ENCODE data around the gene NSMCE1. TPM values are rescaled to one million over a fixed set of nuclear protein-coding genes. Genes with fewer than 3 reads are reported as not detected.

The NSMCE1 gene
- total RNA-seq, 1 donor: 29.5 TPM

DNA sequence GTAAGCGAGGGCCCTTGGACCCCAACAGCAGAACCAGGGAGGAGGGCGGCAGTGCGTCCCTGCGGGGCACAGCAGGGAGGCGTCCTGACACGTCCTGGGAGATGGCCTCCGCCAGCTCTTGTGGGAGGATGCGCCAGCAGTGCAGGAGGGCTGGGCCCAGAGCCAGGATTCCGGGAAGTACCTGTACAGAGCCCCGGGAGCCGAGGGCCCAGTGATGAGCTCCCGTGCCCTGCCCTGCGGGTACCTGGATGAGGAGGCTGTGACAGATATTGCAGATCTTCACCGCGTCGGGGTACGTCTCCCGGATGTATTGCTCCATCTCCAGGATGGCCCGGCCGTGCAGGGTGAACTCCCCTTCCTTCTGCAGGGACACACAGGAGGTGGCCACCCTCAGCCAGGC is 42.1 kb downstream of the NSMCE1 start:
- Histone ChIP-seq H3K27me3 (ENCODE audit: insufficient read depth, low read length) (no peaks in the 10 kb centered on the region), H3K4me1 (ENCODE audit: insufficient read depth, low read length) (peaks cover 45% of the 10 kb centered on the region), H3K9me3 (ENCODE audit: low read depth, low read length) (no peaks in the 10 kb centered on the region), H3K4me3 (ENCODE audit: low read length) (no peak overlapping the region)

DNA sequence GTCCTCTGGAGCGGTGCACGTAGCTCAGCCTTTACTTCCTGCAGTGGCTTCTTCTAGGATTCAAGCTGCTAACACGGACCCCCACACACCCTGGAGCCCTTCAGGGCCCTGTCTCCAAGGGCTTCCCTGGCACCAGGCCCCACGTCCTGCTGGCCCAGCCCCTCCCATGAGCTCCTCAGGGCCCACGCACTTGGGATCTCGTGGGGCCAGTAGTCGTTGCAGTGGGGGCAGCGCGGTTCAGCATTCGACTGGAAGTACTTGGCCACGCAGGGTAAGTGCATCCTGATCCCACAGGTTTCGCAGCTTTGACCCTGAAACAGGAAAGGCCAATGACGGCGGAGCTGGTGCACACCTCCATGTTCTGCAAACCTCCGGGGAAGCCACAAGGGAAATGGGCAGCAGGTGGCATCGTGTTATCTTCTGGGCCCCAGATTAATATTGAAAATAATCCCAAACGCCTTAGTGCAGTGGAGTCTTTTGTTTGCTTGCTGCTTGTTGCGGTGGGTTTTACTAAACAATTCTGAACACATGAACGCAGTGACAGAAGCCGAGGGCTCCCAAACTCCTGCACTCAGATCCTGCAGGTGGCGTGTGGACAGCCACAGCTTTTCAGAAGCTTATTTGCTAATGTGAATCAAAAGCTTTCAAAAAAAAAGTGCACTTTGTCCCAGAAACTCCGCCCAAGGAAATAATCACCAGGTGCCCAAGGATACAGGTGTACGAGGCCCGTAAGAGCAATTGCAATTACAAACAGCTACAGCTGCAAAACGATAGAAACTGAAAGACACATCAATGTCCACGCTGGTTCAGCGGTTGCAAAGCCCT is 42.8 kb downstream of the NSMCE1 start:
- H3K4me1 ChIP-seq (ENCODE audit: insufficient read depth, low read length): peaks cover 38% of the 10 kb centered on the region
- no peaks in the 10 kb centered on the region for H3K9me3 ChIP-seq (ENCODE audit: low read depth, low read length)
- H3K27me3 ChIP-seq (ENCODE audit: insufficient read depth, low read length): no peaks in the 10 kb centered on the region
- no peak overlapping the region for H3K4me3 ChIP-seq (ENCODE audit: low read length)

DNA sequence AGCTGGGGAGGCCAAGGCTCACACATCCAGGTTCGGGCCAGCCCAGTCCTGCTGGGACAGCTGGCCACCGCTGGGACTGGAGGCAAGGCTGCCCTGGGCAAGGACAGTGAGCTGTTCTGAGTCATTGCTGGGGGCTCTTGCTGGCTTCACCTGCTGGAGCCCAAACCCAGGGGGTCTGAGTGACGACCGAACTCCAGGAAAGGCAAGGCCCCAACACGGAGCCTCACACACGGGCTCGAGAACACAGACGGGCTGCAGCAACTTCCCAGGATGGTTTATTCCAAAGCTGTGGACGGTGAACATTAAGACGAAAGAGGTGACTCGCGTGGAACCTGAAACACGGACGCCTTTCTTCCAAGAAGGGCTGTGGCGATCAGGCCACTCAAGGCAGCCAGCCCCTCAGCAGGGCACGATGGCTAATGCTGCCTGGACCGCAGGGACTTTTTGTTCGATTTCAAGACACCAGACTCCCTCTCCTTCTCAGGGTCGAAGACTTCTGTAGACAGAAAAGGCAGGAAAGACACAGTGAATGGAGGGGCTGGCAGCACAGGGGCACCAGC is 43.8 kb downstream of the NSMCE1 start:
- H3K4me1 ChIP-seq (ENCODE audit: insufficient read depth, low read length): peaks cover 29% of the 10 kb centered on the region
- no peaks in the 10 kb centered on the region for H3K27me3 ChIP-seq (ENCODE audit: insufficient read depth, low read length)
- H3K9me3 ChIP-seq (ENCODE audit: low read depth, low read length): no peaks in the 10 kb centered on the region
- no peak overlapping the region for H3K4me3 ChIP-seq (ENCODE audit: low read length)

DNA sequence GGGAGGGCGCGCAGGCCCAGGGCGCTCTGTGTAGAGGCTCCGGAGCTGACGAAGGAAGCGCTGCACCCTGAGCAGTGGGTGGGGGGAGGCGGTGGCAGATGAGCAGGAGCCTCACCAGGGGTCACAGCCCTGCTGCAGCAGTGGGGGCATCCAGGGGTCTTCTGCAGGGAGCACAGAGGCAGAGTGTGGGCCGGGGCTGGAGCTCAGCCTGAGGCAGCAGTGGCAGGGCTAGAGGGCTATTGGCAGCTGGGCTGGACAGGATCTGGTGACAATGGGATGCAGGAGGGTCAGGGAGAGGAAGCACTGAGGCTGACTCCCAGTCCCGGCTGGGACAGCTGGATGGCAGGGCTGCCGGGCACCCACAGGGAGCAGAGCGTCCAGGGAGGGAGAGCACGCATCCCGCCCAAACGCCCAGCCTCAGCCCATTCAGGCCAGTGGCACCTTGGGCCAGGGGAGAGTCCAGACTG is 44.3 kb downstream of the NSMCE1 start:
- Histone ChIP-seq H3K4me3 (ENCODE audit: low read length) (no peak overlapping the region), H3K9me3 (ENCODE audit: low read depth, low read length) (no peaks in the 10 kb centered on the region), H3K27me3 (ENCODE audit: insufficient read depth, low read length) (no peaks in the 10 kb centered on the region), H3K4me1 (ENCODE audit: insufficient read depth, low read length) (peaks cover 24% of the 10 kb centered on the region)

DNA sequence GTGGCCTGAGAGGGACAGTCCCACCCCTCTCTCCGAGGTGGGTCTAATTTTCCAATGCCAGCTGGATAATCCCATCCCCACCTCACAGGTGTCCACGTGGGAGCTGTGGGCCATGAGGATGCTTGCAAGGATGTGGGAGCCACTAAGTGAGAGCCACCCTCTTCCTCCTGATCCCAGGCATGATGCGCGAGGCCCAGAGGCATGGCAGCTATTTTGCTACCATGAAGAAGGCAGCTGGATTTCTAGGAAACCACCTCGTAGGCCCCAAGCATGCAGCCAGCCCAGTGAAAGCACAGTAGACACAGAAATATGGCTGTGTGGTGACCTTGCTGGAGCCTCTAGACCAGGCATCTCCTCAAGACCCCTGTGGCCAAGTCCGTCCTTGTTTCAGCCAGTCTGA is 44.9 kb downstream of the NSMCE1 start:
- H3K27me3 ChIP-seq (ENCODE audit: insufficient read depth, low read length): no peaks in the 10 kb centered on the region
- peaks cover 19% of the 10 kb centered on the region for H3K4me1 ChIP-seq (ENCODE audit: insufficient read depth, low read length)
- no peak overlapping the region for H3K4me3 ChIP-seq (ENCODE audit: low read length)
- H3K9me3 ChIP-seq (ENCODE audit: low read depth, low read length): no peaks in the 10 kb centered on the region

DNA sequence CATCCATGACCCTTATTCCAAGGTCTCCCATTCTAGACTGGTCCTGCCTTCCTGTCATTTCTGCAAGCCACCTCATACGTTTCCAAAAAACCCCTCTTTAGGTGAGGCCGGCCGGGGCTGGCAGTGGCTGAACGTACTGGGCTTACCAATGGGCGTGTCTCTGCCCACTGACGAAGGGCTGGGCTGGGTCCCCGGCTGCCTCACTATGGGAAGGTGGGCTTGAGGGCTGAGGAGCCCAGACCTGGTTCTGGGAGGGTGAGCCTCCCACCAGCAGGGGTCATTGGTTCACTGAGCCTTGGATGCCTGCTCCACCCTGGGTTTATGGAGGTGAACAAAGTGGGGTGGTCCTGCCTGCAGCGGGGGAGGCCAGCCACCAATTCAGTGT is 45.4 kb downstream of the NSMCE1 start:
- Histone ChIP-seq H3K4me3 (ENCODE audit: low read length) (no peak overlapping the region), H3K4me1 (ENCODE audit: insufficient read depth, low read length) (peaks cover 19% of the 10 kb centered on the region), H3K9me3 (ENCODE audit: low read depth, low read length) (no peaks in the 10 kb centered on the region), H3K27me3 (ENCODE audit: insufficient read depth, low read length) (no peaks in the 10 kb centered on the region)

DNA sequence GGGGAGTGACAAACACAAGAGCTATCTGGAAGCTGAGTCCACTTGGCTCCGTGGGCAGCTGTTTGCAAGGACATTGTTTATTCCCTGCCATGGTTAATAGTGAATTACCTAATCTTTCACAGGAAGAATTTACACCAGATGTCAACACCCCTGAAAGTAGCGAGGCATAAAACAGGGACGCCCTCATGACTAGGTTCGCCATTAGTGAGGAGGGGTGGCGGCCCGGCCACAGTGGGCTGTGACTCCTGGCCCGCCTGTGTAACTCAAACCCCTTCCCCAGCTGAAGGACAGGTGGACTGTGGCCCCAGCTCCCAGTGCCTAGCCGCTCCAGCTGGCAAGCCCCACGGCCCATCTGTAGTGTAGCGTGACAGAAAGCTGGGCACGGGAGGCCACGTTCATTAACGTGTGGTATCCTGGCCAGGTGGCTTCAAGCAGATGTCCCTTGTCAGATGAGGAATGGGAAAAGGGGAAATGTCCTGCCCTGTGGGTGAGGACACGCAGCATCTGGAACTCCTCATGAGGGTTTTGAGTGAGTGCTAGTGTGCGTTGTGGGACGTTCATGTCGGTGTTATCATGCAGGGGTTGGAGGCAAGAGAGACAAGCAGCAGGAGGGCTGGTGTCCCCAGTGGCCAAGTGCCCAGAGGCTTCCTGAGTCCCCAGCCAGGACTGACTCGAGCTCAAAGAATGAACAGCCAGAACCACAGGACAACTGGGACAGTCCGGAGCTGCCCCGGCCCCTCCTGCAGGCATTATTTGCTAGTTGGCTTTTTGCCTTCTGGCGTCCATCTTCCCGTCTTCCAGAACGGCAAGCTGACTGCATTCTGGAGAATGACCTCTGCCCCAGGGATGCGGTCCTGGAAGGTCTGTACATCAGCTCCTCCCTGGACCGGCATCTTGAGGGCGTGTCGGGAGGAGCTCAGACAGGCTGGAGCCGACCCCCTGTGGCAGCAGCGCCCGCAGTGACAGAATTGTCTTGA is 46.0 kb downstream of the NSMCE1 start:
- no peaks in the 10 kb centered on the region for H3K27me3 ChIP-seq (ENCODE audit: insufficient read depth, low read length)
- no peak overlapping the region for H3K4me3 ChIP-seq (ENCODE audit: low read length)
- H3K4me1 ChIP-seq (ENCODE audit: insufficient read depth, low read length): peaks cover 19% of the 10 kb centered on the region
- H3K9me3 ChIP-seq (ENCODE audit: low read depth, low read length): no peaks in the 10 kb centered on the region

DNA sequence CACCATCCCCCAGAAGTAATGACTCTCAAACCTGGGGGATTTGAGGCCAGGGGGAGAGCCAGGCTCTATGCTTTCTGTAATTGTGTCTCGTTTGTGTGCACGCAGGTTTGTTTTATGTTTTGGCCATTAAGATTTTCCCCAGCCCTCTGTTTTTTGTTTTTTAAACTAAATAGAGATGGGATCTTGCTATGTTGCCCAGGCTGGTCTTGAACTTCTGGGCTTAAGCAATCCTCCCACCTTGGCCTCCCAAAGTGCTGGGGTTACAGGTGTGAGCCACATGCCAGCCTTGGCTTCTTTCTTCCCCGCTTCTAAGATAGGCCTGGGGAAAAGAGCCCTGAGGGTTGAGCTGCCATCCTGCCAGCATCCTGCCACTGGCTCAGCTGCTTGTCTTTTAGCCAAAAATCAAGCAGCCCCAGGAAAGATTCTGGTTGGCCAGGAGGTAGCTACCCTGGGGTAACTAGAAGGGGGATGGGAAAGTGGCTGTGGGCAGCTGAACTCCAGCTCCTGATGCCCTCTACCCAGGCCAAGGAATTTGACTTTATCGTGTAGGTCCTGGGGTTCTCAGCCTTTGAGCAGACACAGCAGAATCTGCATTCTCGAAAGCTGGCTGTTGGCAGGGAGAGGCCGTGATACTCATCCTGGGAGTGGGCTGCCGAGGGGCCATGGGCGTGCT is 46.9 kb downstream of the NSMCE1 start:
- Histone ChIP-seq H3K4me1 (ENCODE audit: insufficient read depth, low read length) (peaks cover 12% of the 10 kb centered on the region), H3K4me3 (ENCODE audit: low read length) (no peak overlapping the region), H3K9me3 (ENCODE audit: low read depth, low read length) (no peaks in the 10 kb centered on the region), H3K27me3 (ENCODE audit: insufficient read depth, low read length) (no peaks in the 10 kb centered on the region)

DNA sequence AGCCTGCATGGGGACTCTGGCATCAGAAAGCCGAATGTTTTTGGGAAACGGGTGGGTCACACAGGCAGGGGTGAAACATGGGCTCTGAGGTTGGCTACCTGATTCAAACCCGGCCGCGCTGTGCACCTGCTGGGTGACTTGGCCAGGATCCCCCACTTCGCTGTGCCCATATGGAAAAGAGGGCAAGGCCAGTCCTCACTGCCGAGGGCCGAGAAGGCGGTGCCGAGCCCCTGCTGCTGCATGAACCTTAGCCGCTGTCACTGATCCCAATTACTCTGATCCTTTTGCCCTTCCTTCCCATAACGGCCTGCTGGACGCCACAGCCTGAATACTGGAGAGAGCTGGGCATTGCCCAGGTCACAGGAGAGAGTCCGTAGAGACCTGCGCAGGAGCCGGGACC is 47.6 kb downstream of the NSMCE1 start:
- Histone ChIP-seq H3K9me3 (ENCODE audit: low read depth, low read length) (no peaks in the 10 kb centered on the region), H3K27me3 (ENCODE audit: insufficient read depth, low read length) (no peaks in the 10 kb centered on the region), H3K4me1 (ENCODE audit: insufficient read depth, low read length) (peaks cover 5% of the 10 kb centered on the region), H3K4me3 (ENCODE audit: low read length) (no peak overlapping the region)

DNA sequence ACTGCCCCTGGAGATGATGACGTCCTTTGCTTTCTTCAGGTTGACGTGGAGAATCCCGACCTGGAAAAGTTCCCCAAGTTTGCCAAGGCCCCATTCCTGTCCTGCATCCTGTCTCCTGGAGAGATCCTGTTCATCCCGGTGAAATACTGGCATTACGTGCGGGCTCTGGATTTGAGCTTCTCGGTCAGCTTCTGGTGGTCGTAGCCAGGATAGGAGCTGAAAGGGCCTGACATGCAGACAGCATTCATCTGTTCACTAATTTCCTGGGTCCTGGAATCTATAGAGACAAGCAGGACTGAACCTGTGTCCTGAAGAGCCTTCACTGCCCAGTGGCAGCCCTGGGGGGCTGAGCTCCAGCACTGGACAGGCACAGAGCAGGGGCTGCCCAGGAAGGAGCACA is 48.0 kb downstream of the NSMCE1 start:
- Histone ChIP-seq H3K27me3 (ENCODE audit: insufficient read depth, low read length) (no peaks in the 10 kb centered on the region), H3K9me3 (ENCODE audit: low read depth, low read length) (no peaks in the 10 kb centered on the region), H3K4me3 (ENCODE audit: low read length) (no peak overlapping the region), H3K4me1 (ENCODE audit: insufficient read depth, low read length) (peaks cover 2% of the 10 kb centered on the region)

DNA sequence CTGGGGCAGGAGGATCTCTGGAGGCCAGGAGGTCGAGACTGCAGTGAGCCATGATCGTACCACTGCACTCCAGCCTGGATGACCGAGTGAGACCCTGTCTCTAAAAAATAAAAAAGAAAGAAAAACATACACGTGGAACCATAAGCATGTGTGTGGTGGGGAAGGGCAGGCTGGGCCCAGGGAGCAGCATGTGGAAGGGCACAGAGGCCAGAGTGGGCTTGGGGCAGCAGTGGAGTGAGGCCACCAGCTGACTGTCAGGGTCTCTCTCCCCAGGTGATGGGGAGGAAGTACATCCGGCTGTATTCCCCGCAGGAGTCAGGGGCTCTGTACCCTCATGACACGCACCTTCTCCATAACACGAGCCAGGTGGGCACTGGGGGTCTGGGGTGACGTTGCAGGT is 48.5 kb downstream of the NSMCE1 start:
- Histone ChIP-seq H3K9me3 (ENCODE audit: low read depth, low read length) (no peaks in the 10 kb centered on the region), H3K4me1 (ENCODE audit: insufficient read depth, low read length) (no peaks in the 10 kb centered on the region), H3K27me3 (ENCODE audit: insufficient read depth, low read length) (no peaks in the 10 kb centered on the region), H3K4me3 (ENCODE audit: low read length) (no peak overlapping the region)

DNA sequence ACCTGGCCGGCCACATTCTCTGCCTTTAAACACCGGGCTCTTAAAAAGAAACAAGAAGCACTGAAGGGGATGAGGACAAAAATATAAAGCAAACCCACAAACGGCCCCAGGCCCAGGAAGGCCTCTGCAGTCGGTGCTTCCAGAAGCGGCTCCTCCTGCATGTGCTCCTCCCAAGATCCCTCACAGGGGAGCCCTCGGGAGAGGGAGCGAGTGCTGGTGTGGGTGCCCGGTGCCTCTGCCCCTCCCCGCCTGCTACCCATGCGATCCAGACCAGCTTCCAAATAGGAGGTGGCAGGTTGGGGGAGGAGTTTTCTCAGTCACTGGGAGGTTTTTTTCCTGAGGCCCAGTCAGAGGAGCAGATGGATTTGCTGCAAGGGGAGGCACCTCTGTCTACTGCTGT is 49.4 kb downstream of the NSMCE1 start:
- Histone ChIP-seq H3K27me3 (ENCODE audit: insufficient read depth, low read length) (no peaks in the 10 kb centered on the region), H3K4me3 (ENCODE audit: low read length) (no peak overlapping the region), H3K4me1 (ENCODE audit: insufficient read depth, low read length) (no peaks in the 10 kb centered on the region), H3K9me3 (ENCODE audit: low read depth, low read length) (no peaks in the 10 kb centered on the region)

DNA sequence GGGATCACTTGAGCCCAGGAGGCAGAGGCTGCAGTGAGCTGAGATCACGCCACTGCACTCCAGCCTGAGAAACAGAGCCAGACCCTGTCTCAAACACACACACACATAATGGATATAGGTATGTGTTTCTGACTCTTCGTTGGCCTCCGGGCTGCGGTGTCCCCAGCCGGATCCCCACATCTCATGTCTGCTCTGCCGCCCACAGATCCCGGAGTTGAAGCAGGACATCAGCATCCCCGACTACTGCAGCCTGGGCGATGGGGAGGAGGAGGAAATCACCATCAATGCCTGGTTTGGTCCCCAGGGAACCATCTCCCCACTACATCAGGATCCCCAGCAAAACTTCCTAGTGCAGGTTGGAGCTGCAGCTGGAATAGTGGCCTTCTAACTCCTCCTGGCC is 49.8 kb downstream of the NSMCE1 start:
- Histone ChIP-seq H3K9me3 (ENCODE audit: low read depth, low read length) (no peaks in the 10 kb centered on the region), H3K4me3 (ENCODE audit: low read length) (no peak overlapping the region), H3K4me1 (ENCODE audit: insufficient read depth, low read length) (no peaks in the 10 kb centered on the region), H3K27me3 (ENCODE audit: insufficient read depth, low read length) (no peaks in the 10 kb centered on the region)

DNA sequence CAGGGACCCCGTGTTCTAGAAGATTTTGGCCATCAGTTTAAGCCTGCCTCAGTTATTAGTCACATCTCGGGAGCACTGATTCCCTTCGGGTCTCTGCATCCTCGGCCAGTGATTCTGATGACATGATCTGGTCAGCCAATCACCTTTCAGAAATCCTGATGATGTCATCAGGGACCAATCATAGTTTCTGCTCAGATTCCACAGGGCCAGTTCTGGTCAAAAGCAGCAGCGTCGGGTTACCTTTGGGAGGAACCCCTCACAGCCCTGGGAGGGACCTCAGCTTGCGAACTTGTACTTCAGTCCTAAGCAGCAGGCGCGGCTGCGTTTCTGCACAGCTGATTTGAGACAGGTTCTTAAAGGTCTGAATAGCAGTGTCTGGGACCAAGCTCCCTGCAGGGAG is 51.3 kb downstream of the NSMCE1 start:
- Histone ChIP-seq H3K9me3 (ENCODE audit: low read depth, low read length) (no peaks in the 10 kb centered on the region), H3K27me3 (ENCODE audit: insufficient read depth, low read length) (no peaks in the 10 kb centered on the region), H3K4me1 (ENCODE audit: insufficient read depth, low read length) (no peaks in the 10 kb centered on the region), H3K4me3 (ENCODE audit: low read length) (no peak overlapping the region)

All from mononuclear cell (primary cell).